ENCODE measurements around the gene CTNNA2.

CTNNA2 gene

GRCh38 chr2:79972661-79973060 is 459.8 kb downstream of the CTNNA2 start:
- in situ Hi-C loops (cut with HindIII; ENCODE audit: low pct_ligation_motif_present, low sequenced_read_pairs), result no loop called here
- no peak overlapping the region for H3K27ac ChIP-seq
- H3K36me3 ChIP-seq (replicated peaks), result no peaks in the 10 kb centered on the region
- no peak overlapping the region for H3K4me3 ChIP-seq (ENCODE audit: low read depth, low read length)
- H3K27me3 ChIP-seq (replicated peaks), result no peaks in the 10 kb centered on the region
- DNase-seq, result no peak
- TF ChIP-seq CTCF (IDR thresholded peaks at IDR 0.05; ENCODE audit: low read depth, low read length, missing control alignments), result no peak

- H3K27ac ChIP-seq, result no peak overlapping the region
- no peaks in the 10 kb centered on the region for H3K27me3 ChIP-seq (replicated peaks)
- no peaks in the 10 kb centered on the region for H3K36me3 ChIP-seq (replicated peaks)
- in situ Hi-C loops (cut with HindIII; ENCODE audit: low pct_ligation_motif_present, low sequenced_read_pairs), result no loop called here
- TF ChIP-seq CTCF (IDR thresholded peaks at IDR 0.05; ENCODE audit: low read depth, low read length, missing control alignments), result no peak
- no peak overlapping the region for H3K4me3 ChIP-seq (ENCODE audit: low read depth, low read length)
- DNase-seq, result no peak
These were observed 463.1 kb downstream of the CTNNA2 start for GRCh38 chr2:79975791-79976565.

- in situ Hi-C loops (cut with HindIII; ENCODE audit: low pct_ligation_motif_present, low sequenced_read_pairs), result no loop called here
- no peak for DNase-seq
- Histone ChIP-seq H3K36me3 (replicated peaks) (no peaks in the 10 kb centered on the region), H3K27ac (no peak overlapping the region), H3K27me3 (replicated peaks) (no peaks in the 10 kb centered on the region), H3K4me3 (ENCODE audit: low read depth, low read length) (no peak overlapping the region)
- TF ChIP-seq CTCF (IDR thresholded peaks at IDR 0.05; ENCODE audit: low read depth, low read length, missing control alignments), result no peak
These were observed 464.9 kb downstream of the CTNNA2 start for GRCh38 chr2:79977792-79978191.

- Histone ChIP-seq H3K36me3 (replicated peaks) (no peaks in the 10 kb centered on the region), H3K4me3 (ENCODE audit: low read depth, low read length) (no peak overlapping the region), H3K27me3 (replicated peaks) (no peaks in the 10 kb centered on the region), H3K27ac (no peak overlapping the region)
- in situ Hi-C loops (cut with HindIII; ENCODE audit: low pct_ligation_motif_present, low sequenced_read_pairs), result no loop called here
- DNase-seq, result no peak
- no peak for TF ChIP-seq CTCF (IDR thresholded peaks at IDR 0.05; ENCODE audit: low read depth, low read length, missing control alignments)
These were observed 467.3 kb downstream of the CTNNA2 start for GRCh38 chr2:79980116-79980515.

- no peak for DNase-seq
- H3K27me3 ChIP-seq (replicated peaks), result no peaks in the 10 kb centered on the region
- no peak overlapping the region for H3K4me3 ChIP-seq (ENCODE audit: low read depth, low read length)
- H3K36me3 ChIP-seq (replicated peaks), result no peaks in the 10 kb centered on the region
- no peak for TF ChIP-seq CTCF (IDR thresholded peaks at IDR 0.05; ENCODE audit: low read depth, low read length, missing control alignments)
- H3K27ac ChIP-seq, result no peak overlapping the region
- in situ Hi-C loops (cut with HindIII; ENCODE audit: low pct_ligation_motif_present, low sequenced_read_pairs), result no loop called here
These were observed 468.0 kb downstream of the CTNNA2 start for GRCh38 chr2:79980816-79981215.

GRCh38 chr2:79981316-79981715 is 468.5 kb downstream of the CTNNA2 start:
- Histone ChIP-seq H3K36me3 (replicated peaks) (no peaks in the 10 kb centered on the region), H3K4me3 (ENCODE audit: low read depth, low read length) (no peak overlapping the region), H3K27ac (no peak overlapping the region), H3K27me3 (replicated peaks) (no peaks in the 10 kb centered on the region)
- no peak for TF ChIP-seq CTCF (IDR thresholded peaks at IDR 0.05; ENCODE audit: low read depth, low read length, missing control alignments)
- no peak for DNase-seq
- in situ Hi-C loops (cut with HindIII; ENCODE audit: low pct_ligation_motif_present, low sequenced_read_pairs), result no loop called here

Measured in brain microvascular endothelial cell (primary cell).